HEK293T (cell line): ENCODE results near the gene ABCC6.
"Not testable (repeated sequence)": the region's sequence is repeated elsewhere in the genome, so short reads cannot be mapped to it uniquely, and the experiment has no call there.

Experiments
- CTCF ChIA-PET: fragments of 350-600 bp; formaldehyde crosslinking; extraction: SDS; loops from one replicate; lab custom pipeline; 2021; ENCODE audit warnings: antibody characterized with exemption, inconsistent platforms; lab: Yijun Ruan, JAX
- POLR2A ChIA-PET: fragments of 350-600 bp; formaldehyde crosslinking; extraction: SDS; loops from one replicate; lab custom pipeline; 2020; ENCODE audit warnings: antibody characterized with exemption, inconsistent platforms; lab: Yijun Ruan, JAX
- DNase-seq: peaks from one replicate; pipeline ENCODE4 v3.0.0; 2012; ENCODE audit warnings: mixed read lengths; ENCODE audit errors: extremely low spot score

Gene ABCC6

GRCh38 chr16:16222850-16223661, at the start of gene ABCC6:
Gene ABCC6, minus strand, starts transcription at chr16:16223494. Its CDS starts 60 bp downstream, at chr16:16223434.
- DNase-seq, POLR2A ChIA-PET, CTCF ChIA-PET: not testable (repeated sequence)

- POLR2A ChIA-PET, CTCF ChIA-PET, DNase-seq: not testable (repeated sequence)
Measured at GRCh38 chr16:16272573-16273221, 49.4 kb upstream of the ABCC6 start.

GRCh38 chr16:16271658-16272057, 48.4 kb upstream of the ABCC6 start:
- DNase-seq, CTCF ChIA-PET, POLR2A ChIA-PET: not testable (repeated sequence)

GRCh38 chr16:16268185-16268808, 45.0 kb upstream of the ABCC6 start:
- DNase-seq, POLR2A ChIA-PET, CTCF ChIA-PET: not testable (repeated sequence)

GRCh38 chr16:16267708-16268107, 44.4 kb upstream of the ABCC6 start:
- POLR2A ChIA-PET, DNase-seq, CTCF ChIA-PET: not testable (repeated sequence)

- CTCF ChIA-PET, DNase-seq, POLR2A ChIA-PET: not testable (repeated sequence)
Measured at GRCh38 chr16:16265044-16265443, 41.8 kb upstream of the ABCC6 start.

GRCh38 chr16:16263947-16264346, 40.7 kb upstream of the ABCC6 start:
- DNase-seq, CTCF ChIA-PET, POLR2A ChIA-PET: not testable (repeated sequence)

- DNase-seq, CTCF ChIA-PET, POLR2A ChIA-PET: not testable (repeated sequence)
Measured at GRCh38 chr16:16262954-16263555, 39.8 kb upstream of the ABCC6 start.

- POLR2A ChIA-PET, DNase-seq, CTCF ChIA-PET: not testable (repeated sequence)
Measured at GRCh38 chr16:16259971-16260370, 36.7 kb upstream of the ABCC6 start.

GRCh38 chr16:16258822-16259221, 35.5 kb upstream of the ABCC6 start:
- CTCF ChIA-PET, POLR2A ChIA-PET, DNase-seq: not testable (repeated sequence)

GRCh38 chr16:16257301-16257923, 34.1 kb upstream of the ABCC6 start:
- POLR2A ChIA-PET, DNase-seq, CTCF ChIA-PET: not testable (repeated sequence)

GRCh38 chr16:16252377-16252776, 29.1 kb upstream of the ABCC6 start:
- DNase-seq, POLR2A ChIA-PET, CTCF ChIA-PET: not testable (repeated sequence)

- CTCF ChIA-PET, POLR2A ChIA-PET, DNase-seq: not testable (repeated sequence)
Measured at GRCh38 chr16:16249621-16250330, 26.5 kb upstream of the ABCC6 start.

- POLR2A ChIA-PET, CTCF ChIA-PET, DNase-seq: not testable (repeated sequence)
Measured at GRCh38 chr16:16247439-16247838, 24.1 kb upstream of the ABCC6 start.

GRCh38 chr16:16246578-16247262, 23.4 kb upstream of the ABCC6 start:
- CTCF ChIA-PET, POLR2A ChIA-PET, DNase-seq: not testable (repeated sequence)

GRCh38 chr16:16243886-16244285, 20.6 kb upstream of the ABCC6 start:
- CTCF ChIA-PET, DNase-seq, POLR2A ChIA-PET: not testable (repeated sequence)

GRCh38 chr16:16240667-16241066, 17.4 kb upstream of the ABCC6 start:
- CTCF ChIA-PET, DNase-seq, POLR2A ChIA-PET: not testable (repeated sequence)
